ENCODE results near the gene MROH2A. TPM values are rescaled to one million over a fixed set of nuclear protein-coding genes. Genes with fewer than 3 reads are reported as not detected.
A peak's percentile ranks its signal among the peaks of the same experiment; 100 is the strongest.

MROH2A gene
- total RNA-seq, 1 donor from 2014 or later = not detected

DNA sequence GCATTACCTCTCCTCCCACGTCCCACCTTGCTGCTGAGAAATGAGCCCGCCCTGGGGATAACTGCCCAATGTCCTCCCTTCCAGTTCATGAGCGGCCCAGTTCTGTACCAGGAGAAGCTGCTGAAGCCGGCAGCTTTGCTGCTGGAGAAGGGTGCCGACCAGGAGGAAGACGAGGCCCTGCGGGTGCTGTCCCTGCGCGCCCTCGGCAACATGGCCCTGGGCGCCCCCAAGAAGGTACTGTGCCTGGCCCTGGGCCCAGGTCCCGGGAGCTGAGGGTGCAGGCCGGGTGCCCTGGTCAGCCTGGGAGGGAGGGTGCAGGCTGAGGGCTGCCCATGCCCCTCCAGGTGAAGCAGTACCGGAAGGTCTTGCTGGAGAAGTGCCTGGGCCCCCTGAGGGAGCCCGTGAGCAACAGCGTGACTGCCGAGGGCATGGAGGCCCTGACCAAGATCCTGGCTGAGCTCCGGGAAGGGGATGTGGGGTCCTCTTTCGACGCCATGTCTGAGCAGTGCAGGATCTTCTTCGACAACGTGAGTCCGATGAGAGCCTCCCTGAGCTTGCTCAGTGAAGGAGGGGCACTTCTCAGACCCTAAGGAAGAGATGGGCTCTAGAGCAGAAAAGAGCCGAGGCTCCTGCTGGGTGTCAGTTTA, 50.5 kb downstream of the MROH2A start:
- H3K4me1 Mint-ChIP-seq (ENCODE audit: low read depth) = peaks cover 11% of the 10 kb centered on the region
- H3K36me3 Mint-ChIP-seq (ENCODE audit: low read depth) = no peaks in the 10 kb centered on the region
- H3K27ac Mint-ChIP-seq (ENCODE audit: unreplicated experiment) = no peak overlapping the region
- no peak overlapping the region for H3K4me3 Mint-ChIP-seq (ENCODE audit: unreplicated experiment)
- peaks cover 7% of the 10 kb centered on the region for H3K9me3 Mint-ChIP-seq (ENCODE audit: low read depth)
- TF ChIP-seq, protein P1, sequence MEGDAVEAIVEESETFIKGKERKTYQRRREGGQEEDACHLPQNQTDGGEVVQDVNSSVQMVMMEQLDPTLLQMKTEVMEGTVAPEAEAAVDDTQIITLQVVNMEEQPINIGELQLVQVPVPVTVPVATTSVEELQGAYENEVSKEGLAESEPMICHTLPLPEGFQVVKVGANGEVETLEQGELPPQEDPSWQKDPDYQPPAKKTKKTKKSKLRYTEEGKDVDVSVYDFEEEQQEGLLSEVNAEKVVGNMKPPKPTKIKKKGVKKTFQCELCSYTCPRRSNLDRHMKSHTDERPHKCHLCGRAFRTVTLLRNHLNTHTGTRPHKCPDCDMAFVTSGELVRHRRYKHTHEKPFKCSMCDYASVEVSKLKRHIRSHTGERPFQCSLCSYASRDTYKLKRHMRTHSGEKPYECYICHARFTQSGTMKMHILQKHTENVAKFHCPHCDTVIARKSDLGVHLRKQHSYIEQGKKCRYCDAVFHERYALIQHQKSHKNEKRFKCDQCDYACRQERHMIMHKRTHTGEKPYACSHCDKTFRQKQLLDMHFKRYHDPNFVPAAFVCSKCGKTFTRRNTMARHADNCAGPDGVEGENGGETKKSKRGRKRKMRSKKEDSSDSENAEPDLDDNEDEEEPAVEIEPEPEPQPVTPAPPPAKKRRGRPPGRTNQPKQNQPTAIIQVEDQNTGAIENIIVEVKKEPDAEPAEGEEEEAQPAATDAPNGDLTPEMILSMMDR (IDR thresholded peaks at IDR 0.05) = no peak
- peak; percentile 66 for DNase-seq (ENCODE audit: low spot score)
- H3K27me3 Mint-ChIP-seq (ENCODE audit: low read depth) = no peaks in the 10 kb centered on the region

DNA sequence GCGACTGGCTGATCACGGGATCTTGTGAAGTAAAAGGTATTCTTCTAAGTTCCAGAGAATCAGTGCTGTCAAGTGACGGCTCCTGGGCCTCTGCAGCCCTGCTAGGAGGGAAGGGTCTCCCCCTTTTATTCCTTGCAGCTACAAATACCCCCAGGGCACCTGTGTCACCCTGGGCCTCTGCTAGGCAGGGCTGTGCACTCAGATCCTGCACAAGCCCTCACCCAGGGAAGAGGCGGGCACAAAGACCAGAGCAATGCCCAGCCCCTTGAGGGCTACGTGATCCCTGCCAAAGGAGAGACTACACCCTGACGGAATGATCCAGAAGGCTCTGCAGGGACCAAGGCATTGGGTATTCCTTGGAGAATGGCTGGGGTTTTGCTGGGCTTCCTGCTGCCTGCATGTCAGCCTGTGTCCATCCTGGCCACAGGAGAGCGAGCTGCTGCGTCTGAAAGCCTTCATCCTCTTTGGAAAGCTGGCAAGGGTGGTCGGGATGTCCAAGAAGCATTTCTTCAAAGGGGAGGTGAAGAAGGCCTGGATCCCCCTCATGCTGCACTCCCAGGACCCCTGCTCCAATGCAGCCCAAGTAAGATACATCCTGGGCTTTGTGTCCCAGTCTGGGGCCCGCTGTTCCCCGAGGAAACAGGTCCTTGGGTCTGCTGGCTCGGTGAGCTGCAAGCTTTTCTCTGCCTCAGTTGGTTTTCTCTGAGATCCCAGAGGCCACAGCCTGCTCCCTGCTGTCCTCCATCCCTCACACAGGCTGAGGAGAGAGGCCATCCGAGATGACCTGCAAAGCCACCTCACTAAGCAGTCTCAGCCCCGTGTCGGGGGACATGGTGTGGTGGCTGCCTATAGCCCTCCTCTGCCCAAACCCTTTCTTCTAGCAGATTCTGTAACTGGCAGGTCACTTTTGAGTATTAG, 51.3 kb downstream of the MROH2A start:
- no peaks in the 10 kb centered on the region for H3K36me3 Mint-ChIP-seq (ENCODE audit: low read depth)
- peaks cover 11% of the 10 kb centered on the region for H3K4me1 Mint-ChIP-seq (ENCODE audit: low read depth)
- peaks cover 7% of the 10 kb centered on the region for H3K9me3 Mint-ChIP-seq (ENCODE audit: low read depth)
- no peak overlapping the region for H3K4me3 Mint-ChIP-seq (ENCODE audit: unreplicated experiment)
- TF ChIP-seq, protein P1 (IDR thresholded peaks at IDR 0.05) = no peak
- H3K27ac Mint-ChIP-seq (ENCODE audit: unreplicated experiment) = no peak overlapping the region
- no peaks in the 10 kb centered on the region for H3K27me3 Mint-ChIP-seq (ENCODE audit: low read depth)
- peak; percentile 35 for DNase-seq (ENCODE audit: low spot score)

DNA sequence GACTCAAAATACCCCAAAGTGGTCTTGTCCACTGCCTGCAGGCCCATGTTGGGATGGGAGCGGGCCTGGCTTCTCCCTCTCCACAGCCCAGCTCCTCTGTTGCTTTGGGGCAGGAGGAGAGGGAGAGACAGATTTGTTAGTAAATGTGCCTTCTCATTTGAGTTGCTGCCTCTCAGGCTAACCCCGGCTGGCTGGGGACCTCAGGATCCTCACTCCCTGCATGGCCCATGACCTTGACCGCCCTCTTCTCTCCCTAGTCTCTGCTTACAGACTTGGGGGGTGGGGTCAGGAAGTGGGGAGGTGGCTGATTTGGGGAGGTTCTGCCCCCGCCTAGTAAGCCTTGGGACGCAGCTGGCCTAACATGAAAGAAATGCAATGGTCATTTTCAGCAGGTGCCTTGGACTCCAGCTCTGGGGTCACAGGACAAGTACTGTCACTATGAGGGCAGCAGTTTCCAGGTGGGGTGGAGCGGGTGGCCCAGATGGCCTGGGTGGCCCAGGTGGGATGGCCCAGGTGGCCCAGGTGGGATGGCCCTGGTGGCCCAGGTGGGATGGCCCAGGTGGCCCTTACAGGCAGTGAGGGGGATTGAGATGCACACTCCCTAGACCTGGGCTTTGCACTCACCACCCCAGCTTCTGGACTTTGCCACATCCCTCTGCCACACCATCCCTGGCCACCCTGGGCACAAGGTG, 52.1 kb downstream of the MROH2A start:
- no peak overlapping the region for H3K27ac Mint-ChIP-seq (ENCODE audit: unreplicated experiment)
- peaks cover 7% of the 10 kb centered on the region for H3K9me3 Mint-ChIP-seq (ENCODE audit: low read depth)
- TF ChIP-seq, protein P1 (IDR thresholded peaks at IDR 0.05) = no peak
- H3K27me3 Mint-ChIP-seq (ENCODE audit: low read depth) = no peaks in the 10 kb centered on the region
- H3K4me1 Mint-ChIP-seq (ENCODE audit: low read depth) = peaks cover 11% of the 10 kb centered on the region
- H3K4me3 Mint-ChIP-seq (ENCODE audit: unreplicated experiment) = no peak overlapping the region
- H3K36me3 Mint-ChIP-seq (ENCODE audit: low read depth) = no peaks in the 10 kb centered on the region
- DNase-seq (ENCODE audit: low spot score) = peak; percentile 74

DNA sequence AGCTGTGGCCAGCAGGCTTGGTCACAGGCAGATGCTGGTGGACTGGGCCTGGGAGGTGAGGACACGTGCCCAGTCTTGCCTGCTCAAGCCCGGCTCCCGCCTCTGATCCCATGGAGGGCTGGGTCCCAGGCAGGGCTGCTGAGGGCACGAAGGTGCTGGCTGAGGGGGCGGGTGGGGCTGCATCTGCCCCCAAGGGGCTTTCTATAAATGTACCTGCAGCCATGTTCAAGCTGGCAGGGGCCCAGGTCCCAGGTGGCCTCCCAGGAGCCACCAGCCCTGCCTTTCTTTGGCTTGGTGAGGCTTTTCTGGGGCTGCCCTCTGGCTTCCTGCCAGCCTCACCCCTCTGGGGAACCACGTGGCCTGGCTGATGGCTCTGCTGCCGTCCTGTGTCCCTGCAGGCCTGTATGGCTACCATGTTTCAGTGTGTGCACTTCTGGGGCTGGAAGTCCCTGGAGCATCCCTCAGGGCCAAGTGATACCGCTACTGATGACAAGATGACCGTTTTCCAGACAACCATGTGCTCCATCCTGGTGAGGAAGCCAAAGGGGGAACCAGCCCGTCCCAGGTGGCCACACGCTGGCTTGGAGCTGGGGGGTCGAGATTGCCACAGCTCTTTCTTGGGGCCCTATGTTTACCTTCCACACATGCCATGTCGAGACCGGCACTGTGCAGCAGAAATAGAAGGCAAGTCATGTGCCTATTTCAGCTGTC, 53.0 kb downstream of the MROH2A start:
- Mint-ChIP-seq H3K27me3 (ENCODE audit: low read depth) (no peaks in the 10 kb centered on the region), H3K27ac (ENCODE audit: unreplicated experiment) (no peak overlapping the region), H3K4me3 (ENCODE audit: unreplicated experiment) (no peak overlapping the region), H3K36me3 (ENCODE audit: low read depth) (no peaks in the 10 kb centered on the region), H3K4me1 (ENCODE audit: low read depth) (peaks cover 11% of the 10 kb centered on the region), H3K9me3 (ENCODE audit: low read depth) (peaks cover 7% of the 10 kb centered on the region)
- TF ChIP-seq, protein P1 (IDR thresholded peaks at IDR 0.05) = no peak
- DNase-seq (ENCODE audit: low spot score) = peak; percentile 67
